ENCODE results near the gene FRMD6.

- TF ChIP-seq CTCF (IDR thresholded peaks at IDR 0.05) = no peak
- no peak for TF ChIP-seq POLR2A (IDR thresholded peaks at IDR 0.05)
Measured at GRCh38 chr14:51692646-51693045, 40.9 kb downstream of the FRMD6 start.

Data from uterus (tissue), 2 donors.